ENCODE measurements around the gene TCF12.

Gene TCF12

GRCh38 chr15:56883088-56883487, 35.4 kb upstream of the TCF12 start:
- Histone ChIP-seq H3K4me2 (ENCODE audit: low read depth, low read length, poor library complexity, severe bottlenecking) (no peak overlapping the region), H3F3A (ENCODE audit: low read depth) (peaks cover 7% of the 10 kb centered on the region; the same call in 1 of the 2 replicates), H3K9me3 (ENCODE audit: insufficient read depth, low read depth, low read length) (no peaks in the 10 kb centered on the region), H3K9ac (ENCODE audit: low read depth, low read length, poor library complexity, severe bottlenecking) (no peak overlapping the region), H3K79me2 (ENCODE audit: insufficient read depth, low read length) (no peaks in the 10 kb centered on the region), H3K9me2 (replicated peaks; ENCODE audit: low read depth, low read length) (no peaks in the 10 kb centered on the region), H3K4me1 (ENCODE audit: insufficient read depth, low read length, poor library complexity, severe bottlenecking) (peaks cover 18% of the 10 kb centered on the region), H3K36me3 (ENCODE audit: insufficient read depth, low read length) (no peaks in the 10 kb centered on the region), H3K4me3 (ENCODE audit: low read length, poor library complexity, severe bottlenecking) (no peak overlapping the region), H4K20me1 (ENCODE audit: insufficient read depth, low read length, poor library complexity, severe bottlenecking) (no peaks in the 10 kb centered on the region), H2AFZ (ENCODE audit: low read length) (no peak overlapping the region), H3K27me3 (ENCODE audit: insufficient read depth, low read length, poor library complexity, severe bottlenecking) (no peaks in the 10 kb centered on the region)
- no peak for TF ChIP-seq CTCF (conservative IDR thresholded peaks at IDR 0.05; ENCODE audit: low read length)

GRCh38 chr15:56886363-56886931, 32.0 kb upstream of the TCF12 start:
- H3K4me3 ChIP-seq (ENCODE audit: low read length, poor library complexity, severe bottlenecking) = peak overlapping the region; percentile 90
- H3F3A ChIP-seq (ENCODE audit: low read depth) = peaks cover 7% of the 10 kb centered on the region; the same call in 1 of the 2 replicates
- peak overlapping the region; percentile 85 for H3K9ac ChIP-seq (ENCODE audit: low read depth, low read length, poor library complexity, severe bottlenecking)
- no peaks in the 10 kb centered on the region for H3K9me3 ChIP-seq (ENCODE audit: insufficient read depth, low read depth, low read length)
- H3K4me1 ChIP-seq (ENCODE audit: insufficient read depth, low read length, poor library complexity, severe bottlenecking) = peaks cover 27% of the 10 kb centered on the region
- no peaks in the 10 kb centered on the region for H4K20me1 ChIP-seq (ENCODE audit: insufficient read depth, low read length, poor library complexity, severe bottlenecking)
- H3K9me2 ChIP-seq (replicated peaks; ENCODE audit: low read depth, low read length) = no peaks in the 10 kb centered on the region
- no peaks in the 10 kb centered on the region for H3K27me3 ChIP-seq (ENCODE audit: insufficient read depth, low read length, poor library complexity, severe bottlenecking)
- H2AFZ ChIP-seq (ENCODE audit: low read length) = peak overlapping the region; percentile 97
- TF ChIP-seq CTCF (conservative IDR thresholded peaks at IDR 0.05; ENCODE audit: low read length) (no peak), EZH2phosphoT487 (IDR thresholded peaks at IDR 0.05; ENCODE audit: borderline replicate concordance) (no peak)
- no peaks in the 10 kb centered on the region for H3K36me3 ChIP-seq (ENCODE audit: insufficient read depth, low read length)
- H3K79me2 ChIP-seq (ENCODE audit: insufficient read depth, low read length) = no peaks in the 10 kb centered on the region
- H3K4me2 ChIP-seq (ENCODE audit: low read depth, low read length, poor library complexity, severe bottlenecking) = peak overlapping the region; percentile 99

- Histone ChIP-seq H3F3A (ENCODE audit: low read depth) (peaks cover 7% of the 10 kb centered on the region; the same call in 1 of the 2 replicates), H3K4me2 (ENCODE audit: low read depth, low read length, poor library complexity, severe bottlenecking) (peak overlapping the region; percentile 99), H4K20me1 (ENCODE audit: insufficient read depth, low read length, poor library complexity, severe bottlenecking) (no peaks in the 10 kb centered on the region), H3K4me1 (ENCODE audit: insufficient read depth, low read length, poor library complexity, severe bottlenecking) (peaks cover 27% of the 10 kb centered on the region), H3K9me3 (ENCODE audit: insufficient read depth, low read depth, low read length) (no peaks in the 10 kb centered on the region), H3K79me2 (ENCODE audit: insufficient read depth, low read length) (no peaks in the 10 kb centered on the region), H3K27me3 (ENCODE audit: insufficient read depth, low read length, poor library complexity, severe bottlenecking) (no peaks in the 10 kb centered on the region), H3K36me3 (ENCODE audit: insufficient read depth, low read length) (no peaks in the 10 kb centered on the region), H2AFZ (ENCODE audit: low read length) (peak overlapping the region; percentile 97), H3K9me2 (replicated peaks; ENCODE audit: low read depth, low read length) (no peaks in the 10 kb centered on the region), H3K9ac (ENCODE audit: low read depth, low read length, poor library complexity, severe bottlenecking) (peak overlapping the region; percentile 85), H3K4me3 (ENCODE audit: low read length, poor library complexity, severe bottlenecking) (peak overlapping the region; percentile 90)
- TF ChIP-seq CTCF (conservative IDR thresholded peaks at IDR 0.05; ENCODE audit: low read length) (no peak; the same call in 1 of the 2 replicates), EZH2phosphoT487 (IDR thresholded peaks at IDR 0.05; ENCODE audit: borderline replicate concordance) (no peak)
Measured at GRCh38 chr15:56886932-56887781, 31.3 kb upstream of the TCF12 start.
